Muscle layer of duodenum (tissue), 2 donors: ENCODE data around the gene FSTL4.

Source experiments
- H3K27ac ChIP-seq: one replicate; pipeline ENCODE4 v1.7.0; 2013; ENCODE audit warnings: mild to moderate bottlenecking, low read length
- H3K27me3 ChIP-seq: one replicate; pipeline ENCODE4 v1.7.0; 2013; ENCODE audit warnings: low read depth, mild to moderate bottlenecking, control low read depth, low read length
- H3K36me3 ChIP-seq, 2 donors: one replicate each; pipeline ENCODE4 v1.7.0; 2013; ENCODE audit warnings: low read length in 2 of 2, control low read depth in 1 of 2, mild to moderate bottlenecking in 1 of 2; ENCODE audit not compliant: insufficient read depth in 2 of 2, control insufficient read depth in 1 of 2
- H3K4me1 ChIP-seq, 2 donors: one replicate each; pipeline ENCODE4 v1.7.0; 2013; ENCODE audit warnings: low read length in 2 of 2, mild to moderate bottlenecking in 2 of 2, control low read depth in 1 of 2, moderate library complexity in 1 of 2; ENCODE audit not compliant: insufficient read depth in 2 of 2, control insufficient read depth in 1 of 2
- H3K4me3 ChIP-seq, 2 donors: one replicate each; pipeline ENCODE4 v1.7.0; 2013; ENCODE audit warnings: low read length in 2 of 2, low read depth in 1 of 2, mild to moderate bottlenecking in 1 of 2
- H3K9me3 ChIP-seq, 2 donors: one replicate each; pipeline ENCODE4 v1.7.0; 2013; ENCODE audit warnings: low read length in 2 of 2, control low read depth in 1 of 2, mild to moderate bottlenecking in 1 of 2; ENCODE audit not compliant: control insufficient read depth in 1 of 2
- donor health status: healthy.

FSTL4 gene

GRCh38 chr5:133266966-133267365, 345.4 kb downstream of the FSTL4 start:
- Histone ChIP-seq H3K36me3 (no peaks in the 10 kb centered on the region), H3K27me3 (no peaks in the 10 kb centered on the region), H3K4me3 (no peak overlapping the region), H3K27ac (no peak overlapping the region), H3K9me3 (no peaks in the 10 kb centered on the region), H3K4me1 (no peaks in the 10 kb centered on the region)

- Histone ChIP-seq H3K4me3 (no peak overlapping the region), H3K27me3 (no peaks in the 10 kb centered on the region), H3K27ac (no peak overlapping the region), H3K9me3 (no peaks in the 10 kb centered on the region), H3K4me1 (no peaks in the 10 kb centered on the region), H3K36me3 (no peaks in the 10 kb centered on the region)
Measured at GRCh38 chr5:133266527-133266878, 345.8 kb downstream of the FSTL4 start.

- H3K4me3 ChIP-seq, result no peak overlapping the region
- no peaks in the 10 kb centered on the region for H3K4me1 ChIP-seq
- no peak overlapping the region for H3K27ac ChIP-seq
- H3K9me3 ChIP-seq, result no peaks in the 10 kb centered on the region
- no peaks in the 10 kb centered on the region for H3K27me3 ChIP-seq
- H3K36me3 ChIP-seq, result no peaks in the 10 kb centered on the region
Measured at GRCh38 chr5:133265720-133266526, 346.4 kb downstream of the FSTL4 start.

- Histone ChIP-seq H3K36me3 (no peaks in the 10 kb centered on the region), H3K27me3 (no peaks in the 10 kb centered on the region), H3K27ac (no peak overlapping the region), H3K4me3 (no peak overlapping the region), H3K9me3 (no peaks in the 10 kb centered on the region), H3K4me1 (no peaks in the 10 kb centered on the region)
Measured at GRCh38 chr5:133265257-133265656, 347.1 kb downstream of the FSTL4 start.

- H3K4me1 ChIP-seq, result no peaks in the 10 kb centered on the region
- no peak overlapping the region for H3K4me3 ChIP-seq
- no peaks in the 10 kb centered on the region for H3K9me3 ChIP-seq
- H3K27me3 ChIP-seq, result no peaks in the 10 kb centered on the region
- H3K36me3 ChIP-seq, result no peaks in the 10 kb centered on the region
- no peak overlapping the region for H3K27ac ChIP-seq
Measured at GRCh38 chr5:133262690-133263089, 349.7 kb downstream of the FSTL4 start.

GRCh38 chr5:133261993-133262392, 350.3 kb downstream of the FSTL4 start:
- Histone ChIP-seq H3K4me3 (no peak overlapping the region), H3K36me3 (no peaks in the 10 kb centered on the region), H3K27ac (no peak overlapping the region), H3K4me1 (no peaks in the 10 kb centered on the region), H3K27me3 (no peaks in the 10 kb centered on the region), H3K9me3 (no peaks in the 10 kb centered on the region)

GRCh38 chr5:133260715-133261114, 351.6 kb downstream of the FSTL4 start:
- no peak overlapping the region for H3K4me3 ChIP-seq
- H3K4me1 ChIP-seq, result no peaks in the 10 kb centered on the region
- H3K36me3 ChIP-seq, result no peaks in the 10 kb centered on the region
- no peaks in the 10 kb centered on the region for H3K27me3 ChIP-seq
- H3K9me3 ChIP-seq, result no peaks in the 10 kb centered on the region
- no peak overlapping the region for H3K27ac ChIP-seq

- Histone ChIP-seq H3K36me3 (no peaks in the 10 kb centered on the region), H3K27me3 (no peaks in the 10 kb centered on the region), H3K4me1 (no peaks in the 10 kb centered on the region), H3K9me3 (no peaks in the 10 kb centered on the region), H3K27ac (no peak overlapping the region), H3K4me3 (no peak overlapping the region)
Measured at GRCh38 chr5:133259199-133259997, 352.9 kb downstream of the FSTL4 start.

- no peaks in the 10 kb centered on the region for H3K27me3 ChIP-seq
- no peaks in the 10 kb centered on the region for H3K9me3 ChIP-seq
- H3K27ac ChIP-seq, result no peak overlapping the region
- no peak overlapping the region for H3K4me3 ChIP-seq
- H3K4me1 ChIP-seq, result no peaks in the 10 kb centered on the region
- H3K36me3 ChIP-seq, result no peaks in the 10 kb centered on the region
Measured at GRCh38 chr5:133257977-133258376, 354.4 kb downstream of the FSTL4 start.

- no peak overlapping the region for H3K27ac ChIP-seq
- no peak overlapping the region for H3K4me3 ChIP-seq
- H3K9me3 ChIP-seq, result no peaks in the 10 kb centered on the region
- no peaks in the 10 kb centered on the region for H3K4me1 ChIP-seq
- no peaks in the 10 kb centered on the region for H3K27me3 ChIP-seq
- H3K36me3 ChIP-seq, result no peaks in the 10 kb centered on the region
Measured at GRCh38 chr5:133256276-133256675, 356.1 kb downstream of the FSTL4 start.

GRCh38 chr5:133254803-133255202, 357.5 kb downstream of the FSTL4 start:
- Histone ChIP-seq H3K9me3 (no peaks in the 10 kb centered on the region), H3K27me3 (no peaks in the 10 kb centered on the region), H3K27ac (no peak overlapping the region), H3K36me3 (no peaks in the 10 kb centered on the region), H3K4me3 (no peak overlapping the region), H3K4me1 (no peaks in the 10 kb centered on the region)
